ENCODE data around the gene SGO1.
A peak's percentile ranks its signal among the peaks of the same experiment; 100 is the strongest.

Gene SGO1

DNA sequence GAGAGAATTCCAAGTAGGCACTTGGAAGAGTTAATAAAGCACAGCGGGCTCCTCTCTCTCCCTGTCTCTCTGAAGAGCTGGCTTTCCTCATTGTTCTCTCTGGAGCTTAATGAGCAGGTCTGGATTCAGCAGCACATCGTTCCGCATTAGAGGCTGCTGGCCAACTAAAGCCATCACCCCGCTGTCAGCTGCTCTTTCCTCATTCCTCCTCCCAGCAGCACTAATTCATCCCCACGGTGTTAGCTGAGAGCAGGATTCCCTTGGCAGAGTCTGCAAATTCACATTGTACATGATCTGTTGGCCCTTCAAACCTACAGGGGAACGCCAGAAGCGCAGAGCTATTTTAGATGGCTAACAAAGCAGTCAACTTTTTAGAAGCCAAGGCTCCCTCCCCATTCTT, 44.2 kb downstream of the SGO1 start:
- H3K9me3 Mint-ChIP-seq: peaks cover 2% of the 10 kb centered on the region
- H3K27ac Mint-ChIP-seq: no peak overlapping the region
- no peak for DNase-seq
- no peak overlapping the region for H3K4me3 Mint-ChIP-seq
- CTCF ChIA-PET: no interaction called here
- H3K36me3 Mint-ChIP-seq: peaks cover 60% of the 10 kb centered on the region
- no peaks in the 10 kb centered on the region for H3K27me3 Mint-ChIP-seq
- H3K4me1 Mint-ChIP-seq: no peaks in the 10 kb centered on the region

DNA sequence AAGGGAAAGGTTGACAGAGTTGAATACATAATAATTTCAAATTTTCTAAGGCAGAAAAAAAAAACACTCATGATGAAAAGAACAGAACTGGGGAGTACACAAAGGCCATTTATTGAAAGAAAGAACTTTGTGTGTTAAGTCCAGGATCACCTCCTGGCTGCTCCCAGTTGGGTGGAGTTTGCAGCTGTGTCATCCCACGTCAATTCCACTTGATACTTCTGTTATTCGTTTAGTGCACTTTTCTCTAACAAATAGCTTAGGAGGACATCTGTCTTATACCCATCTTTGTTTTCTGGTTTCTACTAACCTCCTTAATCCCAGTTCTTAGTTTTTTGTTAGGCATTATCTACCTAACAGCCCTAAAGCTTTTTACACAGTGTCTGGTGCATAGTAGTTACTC, 44.7 kb downstream of the SGO1 start:
- DNase-seq: no peak
- no peaks in the 10 kb centered on the region for H3K27me3 Mint-ChIP-seq
- no peak overlapping the region for H3K4me3 Mint-ChIP-seq
- H3K9me3 Mint-ChIP-seq: peaks cover 2% of the 10 kb centered on the region
- CTCF ChIA-PET: no interaction called here
- H3K4me1 Mint-ChIP-seq: no peaks in the 10 kb centered on the region
- peaks cover 56% of the 10 kb centered on the region for H3K36me3 Mint-ChIP-seq
- H3K27ac Mint-ChIP-seq: no peak overlapping the region

- no peaks in the 10 kb centered on the region for H3K27me3 Mint-ChIP-seq
- no peaks in the 10 kb centered on the region for H3K4me1 Mint-ChIP-seq
- H3K36me3 Mint-ChIP-seq: peaks cover 53% of the 10 kb centered on the region
- H3K27ac Mint-ChIP-seq: no peak overlapping the region
- no peak overlapping the region for H3K4me3 Mint-ChIP-seq
- peaks cover 2% of the 10 kb centered on the region for H3K9me3 Mint-ChIP-seq
- no peak for DNase-seq
- CTCF ChIA-PET: no interaction called here
Observed at GRCh38 chr3:20140881-20141280, 45.1 kb downstream of the SGO1 start.

- H3K27ac Mint-ChIP-seq: no peak overlapping the region
- no peaks in the 10 kb centered on the region for H3K4me1 Mint-ChIP-seq
- no peaks in the 10 kb centered on the region for H3K27me3 Mint-ChIP-seq
- CTCF ChIA-PET: no interaction called here
- no peak for DNase-seq
- H3K9me3 Mint-ChIP-seq: no peaks in the 10 kb centered on the region
- H3K36me3 Mint-ChIP-seq: peaks cover 44% of the 10 kb centered on the region
- no peak overlapping the region for H3K4me3 Mint-ChIP-seq
Observed at GRCh38 chr3:20137647-20138046, 48.4 kb downstream of the SGO1 start.

- CTCF ChIA-PET: no interaction called here
- H3K27ac Mint-ChIP-seq: no peak overlapping the region
- no peak overlapping the region for H3K4me3 Mint-ChIP-seq
- H3K27me3 Mint-ChIP-seq: no peaks in the 10 kb centered on the region
- H3K36me3 Mint-ChIP-seq: peaks cover 38% of the 10 kb centered on the region
- H3K9me3 Mint-ChIP-seq: no peaks in the 10 kb centered on the region
- H3K4me1 Mint-ChIP-seq: no peaks in the 10 kb centered on the region
- no peak for DNase-seq
Observed at GRCh38 chr3:20136231-20136630, 49.8 kb downstream of the SGO1 start.

DNA sequence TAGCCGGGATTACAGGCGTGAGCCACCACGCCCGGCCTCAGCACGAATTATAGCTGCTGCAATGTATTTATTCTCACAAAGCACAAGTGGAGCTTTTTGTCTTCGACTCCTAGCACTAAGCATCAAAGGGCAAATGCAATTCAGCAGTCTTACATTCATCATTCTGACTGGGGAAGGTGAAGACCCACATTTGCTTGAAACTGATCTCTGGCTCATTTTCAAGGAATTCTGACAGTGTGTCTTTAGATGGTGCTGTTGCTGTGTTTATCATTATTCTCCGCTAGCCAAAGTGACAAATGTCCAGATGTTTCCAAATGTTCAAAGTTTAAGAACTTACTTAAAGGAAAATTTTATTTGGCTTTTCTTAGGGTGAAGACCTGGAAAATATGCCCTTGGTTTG, 55.9 kb downstream of the SGO1 start:
- Mint-ChIP-seq H3K36me3 (peaks cover 60% of the 10 kb centered on the region), H3K4me3 (no peak overlapping the region), H3K4me1 (peaks cover 6% of the 10 kb centered on the region), H3K27ac (no peak overlapping the region), H3K9me3 (no peaks in the 10 kb centered on the region), H3K27me3 (no peaks in the 10 kb centered on the region)
- no peak for DNase-seq
- CTCF ChIA-PET: no interaction called here

DNA sequence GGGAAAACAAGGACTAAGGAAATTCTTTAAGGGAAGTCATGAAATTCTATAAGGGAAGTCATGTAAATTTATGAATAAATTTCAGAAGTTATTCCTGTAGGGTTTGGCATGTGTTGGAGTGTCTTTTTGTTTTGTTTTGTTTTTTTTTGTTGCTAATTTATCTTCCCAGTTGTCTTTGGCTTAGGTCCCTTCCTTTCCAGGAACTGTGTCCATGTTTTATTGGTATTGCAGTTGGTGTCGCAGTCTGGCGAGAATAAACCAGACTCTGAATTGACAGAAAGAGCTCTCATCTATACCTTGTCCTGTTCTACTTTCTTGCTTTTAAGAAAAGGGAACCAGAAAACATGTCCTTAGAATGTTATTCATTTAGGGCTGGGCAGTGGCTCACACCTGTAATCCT, 57.6 kb downstream of the SGO1 start:
- H3K4me3 Mint-ChIP-seq: no peak overlapping the region
- DNase-seq: no peak
- CTCF ChIA-PET: no interaction called here
- no peaks in the 10 kb centered on the region for H3K27me3 Mint-ChIP-seq
- peaks cover 6% of the 10 kb centered on the region for H3K4me1 Mint-ChIP-seq
- no peaks in the 10 kb centered on the region for H3K9me3 Mint-ChIP-seq
- H3K27ac Mint-ChIP-seq: no peak overlapping the region
- peaks cover 67% of the 10 kb centered on the region for H3K36me3 Mint-ChIP-seq

DNA sequence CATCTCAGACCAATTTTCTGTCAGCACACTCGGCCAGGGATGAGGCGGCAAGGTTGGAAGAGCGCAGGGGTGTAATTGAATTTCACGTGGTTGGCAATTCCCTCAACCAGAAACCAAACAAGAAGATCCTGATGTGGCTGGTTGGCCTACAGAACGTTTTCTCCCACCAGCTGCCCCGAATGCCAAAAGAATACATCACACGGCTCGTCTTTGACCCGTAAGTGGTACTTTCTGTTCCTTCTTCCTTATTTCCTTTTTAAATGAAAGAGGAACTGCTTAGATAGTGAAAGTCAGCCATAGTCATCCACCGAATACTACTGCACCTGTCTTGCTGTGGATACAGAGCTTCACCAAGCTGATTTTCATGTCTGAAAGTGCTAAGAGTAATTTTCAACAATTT, 60.1 kb downstream of the SGO1 start:
- H3K36me3 Mint-ChIP-seq: peaks cover 78% of the 10 kb centered on the region
- H3K4me1 Mint-ChIP-seq: peaks cover 6% of the 10 kb centered on the region
- DNase-seq: no peak
- no peaks in the 10 kb centered on the region for H3K9me3 Mint-ChIP-seq
- no peaks in the 10 kb centered on the region for H3K27me3 Mint-ChIP-seq
- CTCF ChIA-PET: interaction anchor here (0.9 kb wide), 1 partner anchor 23 kb away, joined by 3 read pairs; no protein-coding TSS in a partner anchor
- no peak overlapping the region for H3K4me3 Mint-ChIP-seq
- peak overlapping the region; percentile 15 for H3K27ac Mint-ChIP-seq

DNA sequence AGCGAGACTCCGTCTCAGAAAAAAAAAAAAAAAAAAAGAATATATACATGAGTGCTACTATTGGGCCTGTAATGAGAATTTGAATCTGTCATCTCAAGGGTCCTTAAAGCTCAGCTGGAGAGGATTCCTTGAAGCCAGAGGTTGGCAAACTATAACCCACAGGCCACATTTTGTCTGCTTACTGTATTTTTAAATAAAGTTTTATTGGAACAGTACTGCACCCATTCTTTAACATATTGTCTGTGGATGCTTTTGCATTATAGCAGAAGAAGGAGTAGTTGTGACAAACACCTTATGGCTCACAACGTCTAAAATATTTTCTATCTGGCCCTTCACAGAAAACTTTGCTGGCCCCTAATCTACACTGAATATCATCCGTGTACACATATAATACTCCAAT, 60.7 kb downstream of the SGO1 start:
- DNase-seq: no peak
- H3K4me1 Mint-ChIP-seq: peaks cover 6% of the 10 kb centered on the region
- CTCF ChIA-PET: interaction anchor here (0.9 kb wide), 1 partner anchor 23 kb away, joined by 3 read pairs; no protein-coding TSS in a partner anchor
- H3K9me3 Mint-ChIP-seq: no peaks in the 10 kb centered on the region
- peak overlapping the region; percentile 15 for H3K27ac Mint-ChIP-seq
- no peak overlapping the region for H3K4me3 Mint-ChIP-seq
- peaks cover 79% of the 10 kb centered on the region for H3K36me3 Mint-ChIP-seq
- no peaks in the 10 kb centered on the region for H3K27me3 Mint-ChIP-seq

- no peak for DNase-seq
- H3K36me3 Mint-ChIP-seq: peaks cover 79% of the 10 kb centered on the region
- no peak overlapping the region for H3K27ac Mint-ChIP-seq
- no peak overlapping the region for H3K4me3 Mint-ChIP-seq
- peaks cover 6% of the 10 kb centered on the region for H3K4me1 Mint-ChIP-seq
- CTCF ChIA-PET: no interaction called here
- no peaks in the 10 kb centered on the region for H3K9me3 Mint-ChIP-seq
- no peaks in the 10 kb centered on the region for H3K27me3 Mint-ChIP-seq
Observed at GRCh38 chr3:20123131-20123652, 62.8 kb downstream of the SGO1 start.

DNA sequence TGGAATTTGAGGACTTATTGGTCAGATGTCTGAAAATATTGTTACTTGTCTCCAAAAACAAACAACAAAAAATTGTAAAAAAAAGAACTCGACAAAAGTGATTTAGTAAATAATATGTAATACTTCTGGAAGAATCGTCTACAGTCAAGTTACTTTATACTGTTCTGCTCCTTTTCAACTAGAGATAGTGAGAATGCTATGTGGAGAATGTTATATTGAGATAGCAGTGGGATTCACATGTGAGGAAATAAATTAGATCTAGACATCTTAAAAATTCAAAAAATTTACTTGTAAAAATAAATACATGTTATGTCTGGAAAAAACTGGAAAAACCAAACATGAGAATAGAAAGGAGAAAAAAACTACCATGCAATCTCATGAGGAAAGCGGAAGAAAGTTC, 64.9 kb downstream of the SGO1 start:
- CTCF ChIA-PET: no interaction called here
- peaks cover 6% of the 10 kb centered on the region for H3K4me1 Mint-ChIP-seq

More for the DNA sequence above, 64.9 kb downstream of the SGO1 start:
- Mint-ChIP-seq H3K36me3 (peaks cover 79% of the 10 kb centered on the region), H3K27ac (no peak overlapping the region), H3K27me3 (no peaks in the 10 kb centered on the region), H3K4me3 (no peak overlapping the region), H3K9me3 (no peaks in the 10 kb centered on the region)
- no peak for DNase-seq
